Neural progenitor cell (in vitro differentiated cells): ENCODE measurements around the gene ALDH1L2.

Experiments
- EZH2 ChIP-seq: fragments of 200-600 bp; sonication (generic); IDR thresholded peaks from 2 replicates; pipeline ENCODE4 v1.6.1; 2017; ENCODE audit warnings: antibody characterized with exemption, mild to moderate bottlenecking, moderate library complexity
- TF ChIP-seq, protein P1 (sequence below): fragments of 200-600 bp; sonication (generic); IDR thresholded peaks from 2 replicates; pipeline ENCODE4 v1.5.1; 2017; ENCODE audit warnings: antibody characterized with exemption, mild to moderate bottlenecking

DNA sequence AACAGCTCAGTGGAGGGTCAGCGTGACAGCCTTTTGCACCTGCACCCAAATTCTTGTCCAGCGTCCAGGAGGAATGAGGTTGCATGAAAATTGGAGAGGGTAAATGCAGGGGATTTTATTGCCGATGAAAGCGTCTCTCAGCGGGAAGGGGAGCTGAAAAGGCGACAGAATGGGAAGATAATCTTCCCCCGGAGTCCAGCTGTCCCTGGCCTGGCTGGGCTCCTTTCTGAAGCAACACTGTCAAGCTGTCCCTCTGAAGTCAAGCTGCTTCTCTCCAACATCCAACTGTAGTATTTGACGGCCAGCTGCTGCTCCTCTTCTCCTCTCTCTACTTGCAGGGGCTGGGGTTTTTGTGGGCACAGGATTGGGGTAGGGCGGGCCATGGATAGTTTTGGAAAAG, 65.5 kb downstream of the ALDH1L2 start:
- TF ChIP-seq, protein P1, sequence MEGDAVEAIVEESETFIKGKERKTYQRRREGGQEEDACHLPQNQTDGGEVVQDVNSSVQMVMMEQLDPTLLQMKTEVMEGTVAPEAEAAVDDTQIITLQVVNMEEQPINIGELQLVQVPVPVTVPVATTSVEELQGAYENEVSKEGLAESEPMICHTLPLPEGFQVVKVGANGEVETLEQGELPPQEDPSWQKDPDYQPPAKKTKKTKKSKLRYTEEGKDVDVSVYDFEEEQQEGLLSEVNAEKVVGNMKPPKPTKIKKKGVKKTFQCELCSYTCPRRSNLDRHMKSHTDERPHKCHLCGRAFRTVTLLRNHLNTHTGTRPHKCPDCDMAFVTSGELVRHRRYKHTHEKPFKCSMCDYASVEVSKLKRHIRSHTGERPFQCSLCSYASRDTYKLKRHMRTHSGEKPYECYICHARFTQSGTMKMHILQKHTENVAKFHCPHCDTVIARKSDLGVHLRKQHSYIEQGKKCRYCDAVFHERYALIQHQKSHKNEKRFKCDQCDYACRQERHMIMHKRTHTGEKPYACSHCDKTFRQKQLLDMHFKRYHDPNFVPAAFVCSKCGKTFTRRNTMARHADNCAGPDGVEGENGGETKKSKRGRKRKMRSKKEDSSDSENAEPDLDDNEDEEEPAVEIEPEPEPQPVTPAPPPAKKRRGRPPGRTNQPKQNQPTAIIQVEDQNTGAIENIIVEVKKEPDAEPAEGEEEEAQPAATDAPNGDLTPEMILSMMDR = no peak
- TF ChIP-seq EZH2 = no peak
